CD14-positive monocyte (primary cell): ENCODE data around the gene ARPC5L. TPM values are rescaled to one million over a fixed set of nuclear protein-coding genes. Genes with fewer than 3 reads are reported as not detected.

Experiments
- DNase-seq, 3 donors: peaks; one replicate each; pipeline ENCODE4 v3.0.0-alpha.2; 2011 to 2022
- H2AFZ ChIP-seq: 2 replicates; pipeline ENCODE4 v1.6.0; 2012; ENCODE audit warnings: mild to moderate bottlenecking, low read depth, low read length, inconsistent platforms; ENCODE audit not compliant: insufficient read depth, poor library complexity, severe bottlenecking
- H3K27ac ChIP-seq, 2 donors: 1 replicate in 1 of 2; 2 replicates in 1 of 2; pipeline ENCODE4 v1.5.1; 2012 to 2013; ENCODE audit warnings: low read length in 2 of 2, control low read depth in 1 of 2, inconsistent platforms in 1 of 2, low read depth in 1 of 2, mild to moderate bottlenecking in 1 of 2
- H3K27me3 ChIP-seq, 2 donors: one replicate each; pipeline versions ENCODE4 v1.6.0 to v1.6.1; 2011 to 2013; ENCODE audit warnings: low read length in 2 of 2; ENCODE audit not compliant: control insufficient read depth in 2 of 2, insufficient read depth in 2 of 2
- H3K36me3 ChIP-seq, 2 donors: replicated peaks in 1 of 2; 1 replicate in 1 of 2; 2 replicates in 1 of 2; pipeline versions ENCODE4 v1.5.1 to v1.6.1; 2012 to 2013; ENCODE audit warnings: low read length in 2 of 2, control low read depth in 1 of 2, inconsistent platforms in 1 of 2, mild to moderate bottlenecking in 1 of 2; ENCODE audit not compliant: insufficient read depth in 2 of 2, control insufficient read depth in 1 of 2
- H3K4me1 ChIP-seq, 2 donors: 1 replicate in 1 of 2; 2 replicates in 1 of 2; pipeline versions ENCODE4 v1.5.1 to v1.6.1; 2012 to 2013; ENCODE audit warnings: low read length in 2 of 2, control low read depth in 1 of 2, inconsistent platforms in 1 of 2, mild to moderate bottlenecking in 1 of 2, moderate library complexity in 1 of 2; ENCODE audit not compliant: insufficient read depth in 2 of 2, control insufficient read depth in 1 of 2
- H3K4me2 ChIP-seq: replicated peaks from 2 replicates; pipeline ENCODE3; 2012; ENCODE audit warnings: low read length, moderate library complexity, mild to moderate bottlenecking; ENCODE audit not compliant: poor library complexity, severe bottlenecking; ENCODE audit errors: extremely low read depth
- H3K4me3 ChIP-seq, 3 experiments: fragments of 200-600 bp in 1 of 3; sonication (generic) in 1 of 3; replicated peaks in 1 of 3; 1 replicate in 2 of 3; 2 replicates in 1 of 3; pipeline ENCODE4 v1.5.1; 2011 to 2013; ENCODE audit warnings: low read length in 3 of 3, mild to moderate bottlenecking in 3 of 3, control low read depth in 2 of 3, low read depth in 2 of 3, inconsistent platforms in 1 of 3, moderate library complexity in 1 of 3
- H3K79me2 ChIP-seq: 2 replicates; pipeline ENCODE4 v1.6.0; 2012; ENCODE audit warnings: mild to moderate bottlenecking, control low read depth, inconsistent platforms, low read length, moderate library complexity; ENCODE audit not compliant: insufficient read depth
- H3K9ac ChIP-seq: 2 replicates; pipeline ENCODE4 v1.6.0; 2017; ENCODE audit warnings: low read length, mild to moderate bottlenecking; ENCODE audit not compliant: insufficient read depth, poor library complexity, severe bottlenecking
- H3K9me3 ChIP-seq, 2 donors: replicated peaks in 1 of 2; 1 replicate in 1 of 2; 2 replicates in 1 of 2; pipeline versions ENCODE4 v1.5.1 to v1.6.1; 2012 to 2013; ENCODE audit warnings: low read length in 2 of 2, control low read depth in 1 of 2; ENCODE audit not compliant: control insufficient read depth in 1 of 2, insufficient read depth in 1 of 2
- H4K20me1 ChIP-seq: 2 replicates; pipeline ENCODE4 v1.6.0; 2012; ENCODE audit warnings: mild to moderate bottlenecking, low read length, control low read depth, moderate library complexity; ENCODE audit not compliant: insufficient read depth
- H3K27ac Mint-ChIP-seq, 7 donors: one replicate each; pipeline ENCODE4 v1.8.0; 2020; ENCODE audit warnings: mild to moderate bottlenecking in 7 of 7, mixed read lengths in 7 of 7, moderate library complexity in 6 of 7, inconsistent platforms in 2 of 7
- H3K27me3 Mint-ChIP-seq, 3 donors: one replicate each; pipeline ENCODE4 v1.8.0; 2021 to 2022; ENCODE audit warnings: low read depth in 3 of 3, mild to moderate bottlenecking in 3 of 3, mixed read lengths in 3 of 3, moderate library complexity in 3 of 3, inconsistent platforms in 1 of 3
- H3K36me3 Mint-ChIP-seq, 2 donors: one replicate each; pipeline ENCODE4 v1.8.0; 2020; ENCODE audit warnings: mixed read lengths in 2 of 2, inconsistent platforms in 1 of 2, mild to moderate bottlenecking in 1 of 2
- H3K4me1 Mint-ChIP-seq: one replicate; pipeline ENCODE4 v1.8.0; 2020; ENCODE audit warnings: mild to moderate bottlenecking, mixed read lengths
- H3K4me3 Mint-ChIP-seq, 2 donors: one replicate each; pipeline ENCODE4 v1.8.0; 2020; ENCODE audit warnings: mild to moderate bottlenecking in 2 of 2, mixed read lengths in 2 of 2, moderate library complexity in 1 of 2
- H3K9me3 Mint-ChIP-seq, 7 donors: one replicate each; pipeline ENCODE4 v1.8.0; 2020 to 2022; ENCODE audit warnings: mixed read lengths in 7 of 7, mild to moderate bottlenecking in 6 of 7, moderate library complexity in 6 of 7, inconsistent platforms in 2 of 7
- WGBS: methylation state at CpG from one replicate; pipeline ENCODE4 v1.1.5; 2013; ENCODE audit warnings: missing lambda C conversion rate; ENCODE audit not compliant: insufficient coverage; 5-methylcytosine and 5-hydroxymethylcytosine counted together
- intact Hi-C, 2 donors: fragments of 100-400 bp; cut with micrococcal nuclease; formaldehyde crosslinking; loops; one replicate each; pipeline versions ENCODE4 v1.15.0 to v1.15.1; 2023
- polyA plus RNA-seq, 3 donors: library from polyadenylated mRNA; depleted of rRNA in 1 of 3; unstranded in 2 of 3; stranded (reverse) in 1 of 3; fragments of 300-500 nt in 2 of 3; fragments of >200 nt in 1 of 3; fragmentation: Illumina TruSeq in 2 of 3; gene quantifications; 1 replicate in 2 of 3; 2 replicates in 1 of 3; pipeline ENCODE4 v1.2.3, GENCODE V29; 2012 to 2021
- TF ChIP-seq, protein P1 (sequence below): fragments of 200-600 bp; IDR thresholded peaks from one replicate; pipeline ENCODE4 v1.8.0; 2022; ENCODE audit warnings: antibody characterized with exemption, mild to moderate bottlenecking

The ARPC5L gene
- polyA plus RNA-seq, 3 donors = 16.0 to 35.2 (median 20.7) TPM

DNA sequence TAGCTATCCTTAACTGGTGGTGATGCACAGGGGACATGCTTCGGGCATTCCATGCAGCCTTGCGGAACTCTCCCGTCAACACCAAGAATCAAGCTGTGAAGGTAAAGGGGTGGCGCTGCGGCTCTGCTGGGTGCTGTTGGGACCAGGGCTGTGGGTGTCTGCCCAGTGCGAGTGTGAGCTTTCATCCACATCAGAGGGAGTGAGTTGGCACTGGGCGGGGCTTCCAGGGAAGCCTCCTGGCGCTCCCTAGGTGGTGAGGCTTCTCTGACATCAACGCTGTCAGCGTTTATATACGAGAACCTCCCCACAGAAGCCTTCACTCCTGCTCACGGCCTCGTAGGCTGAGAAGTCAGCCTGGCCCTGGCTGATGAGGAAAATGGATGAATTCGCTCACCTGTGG, 11.7 kb downstream of the ARPC5L start:
- WGBS = 90% methylated on average over 4 of the region's 14 CpGs
- Histone ChIP-seq H3K27ac (peak overlapping the region in 1 of 2 donors; percentile 76), H3K36me3 (peaks cover 52 to 56% of the 10 kb centered on the region in 2 donors), H3K9me3 (no peaks in the 10 kb centered on the region), H3K4me3 (no peak overlapping the region), H4K20me1 (peaks cover 71% of the 10 kb centered on the region), H3K27me3 (no peaks in the 10 kb centered on the region), H2AFZ (no peak overlapping the region), H3K9ac (no peak overlapping the region), H3K4me2 (no peak overlapping the region), H3K4me1 (peaks cover 37 to 41% of the 10 kb centered on the region in 2 donors), H3K79me2 (peaks cover 73% of the 10 kb centered on the region)
- TF ChIP-seq, protein P1, sequence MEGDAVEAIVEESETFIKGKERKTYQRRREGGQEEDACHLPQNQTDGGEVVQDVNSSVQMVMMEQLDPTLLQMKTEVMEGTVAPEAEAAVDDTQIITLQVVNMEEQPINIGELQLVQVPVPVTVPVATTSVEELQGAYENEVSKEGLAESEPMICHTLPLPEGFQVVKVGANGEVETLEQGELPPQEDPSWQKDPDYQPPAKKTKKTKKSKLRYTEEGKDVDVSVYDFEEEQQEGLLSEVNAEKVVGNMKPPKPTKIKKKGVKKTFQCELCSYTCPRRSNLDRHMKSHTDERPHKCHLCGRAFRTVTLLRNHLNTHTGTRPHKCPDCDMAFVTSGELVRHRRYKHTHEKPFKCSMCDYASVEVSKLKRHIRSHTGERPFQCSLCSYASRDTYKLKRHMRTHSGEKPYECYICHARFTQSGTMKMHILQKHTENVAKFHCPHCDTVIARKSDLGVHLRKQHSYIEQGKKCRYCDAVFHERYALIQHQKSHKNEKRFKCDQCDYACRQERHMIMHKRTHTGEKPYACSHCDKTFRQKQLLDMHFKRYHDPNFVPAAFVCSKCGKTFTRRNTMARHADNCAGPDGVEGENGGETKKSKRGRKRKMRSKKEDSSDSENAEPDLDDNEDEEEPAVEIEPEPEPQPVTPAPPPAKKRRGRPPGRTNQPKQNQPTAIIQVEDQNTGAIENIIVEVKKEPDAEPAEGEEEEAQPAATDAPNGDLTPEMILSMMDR = no peak
- Mint-ChIP-seq H3K36me3 (peaks cover 53 to 59% of the 10 kb centered on the region in 2 donors), H3K4me3 (no peak overlapping the region), H3K27me3 (peaks cover 0 to 2% (median 0%) of the 10 kb centered on the region in 3 donors), H3K9me3 (peaks cover 0 to 2% (median 0%) of the 10 kb centered on the region in 7 donors), H3K4me1 (peaks cover 37% of the 10 kb centered on the region), H3K27ac (peak overlapping the region in 1 of 7 donors; percentile 87)
- no peak for DNase-seq
- intact Hi-C loops = no loop called here

DNA sequence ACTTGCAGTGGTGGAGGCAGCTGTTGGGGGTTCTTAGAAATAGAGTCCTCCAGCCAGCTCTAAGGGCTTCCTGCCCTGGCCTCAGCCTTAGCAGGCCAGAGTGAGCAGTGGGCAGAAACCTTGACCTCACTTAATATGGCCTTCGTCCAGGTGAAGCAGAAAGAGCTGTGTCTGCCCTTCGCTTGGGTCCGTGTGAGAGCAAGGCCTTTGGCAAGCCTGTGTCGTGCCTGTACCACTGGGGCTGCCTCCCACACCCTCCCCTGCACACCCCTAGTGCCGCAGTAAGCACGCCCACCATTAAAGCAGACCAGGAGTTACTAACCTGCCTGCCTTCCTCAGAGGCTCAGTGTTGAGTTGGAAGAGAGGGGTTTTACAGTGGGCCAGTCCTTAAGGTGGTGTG, 13.6 kb downstream of the ARPC5L start:
- Histone ChIP-seq H3K4me1 (peaks cover 29% of the 10 kb centered on the region in 2 donors), H3K36me3 (peaks cover 69 to 74% of the 10 kb centered on the region in 2 donors), H3K9me3 (no peaks in the 10 kb centered on the region), H3K79me2 (peaks cover 56% of the 10 kb centered on the region), H3K27me3 (no peaks in the 10 kb centered on the region), H3K9ac (no peak overlapping the region), H3K4me3 (no peak overlapping the region), H4K20me1 (peaks cover 67% of the 10 kb centered on the region), H3K27ac (peak overlapping the region in 1 of 2 donors; percentile 1), H2AFZ (no peak overlapping the region), H3K4me2 (no peak overlapping the region)
- H3K4me1 Mint-ChIP-seq = peaks cover 29% of the 10 kb centered on the region
- peak overlapping the region in 2 of 7 donors; percentile 32 to 46 for H3K27ac Mint-ChIP-seq
- peaks cover 70 to 77% of the 10 kb centered on the region in 2 donors for H3K36me3 Mint-ChIP-seq
- no peak overlapping the region for H3K4me3 Mint-ChIP-seq
- intact Hi-C loops = no loop called here
- 100% methylated on average over 3 of the region's 6 CpGs for WGBS
- peaks cover 0 to 2% (median 0%) of the 10 kb centered on the region in 7 donors for H3K9me3 Mint-ChIP-seq
- peaks cover 0 to 2% (median 0%) of the 10 kb centered on the region in 3 donors for H3K27me3 Mint-ChIP-seq
- DNase-seq = no peak
- TF ChIP-seq, protein P1 = no peak
